ENCODE results near the gene GIGYF2. TPM values are rescaled to one million over a fixed set of nuclear protein-coding genes. Genes with fewer than 3 reads are reported as not detected.

Gene GIGYF2
- total RNA-seq, 1 experiment from 2014 or later, result 40.4 TPM

GRCh38 chr2:232672588-232672987 lies 24.5 kb upstream of the GIGYF2 start:
- CTCF ChIA-PET, result no interaction called here
- no peak for TF ChIP-seq CTCF (IDR thresholded peaks at IDR 0.05; ENCODE audit: insufficient read depth in 1 of 2, low read depth in 1 of 2, low read length in 1 of 2, severe bottlenecking in 1 of 2, unreplicated experiment in 1 of 2)
- no peaks in the 10 kb centered on the region for H3K4me1 Mint-ChIP-seq (ENCODE audit: low read depth, unreplicated experiment)

GRCh38 chr2:232674491-232674890 lies 22.6 kb upstream of the GIGYF2 start:
- peaks cover 6% of the 10 kb centered on the region for H3K36me3 Mint-ChIP-seq (ENCODE audit: insufficient read depth, unreplicated experiment)
- no peak for DNase-seq
- no peaks in the 10 kb centered on the region for H3K27me3 ChIP-seq (replicated peaks; ENCODE audit: control insufficient read depth, insufficient read depth, low read length)
- no TSS peak for BruUV-seq (replicated peaks)
- TF ChIP-seq CTCF (IDR thresholded peaks at IDR 0.05; ENCODE audit: insufficient read depth in 1 of 2, low read depth in 1 of 2, low read length in 1 of 2, severe bottlenecking in 1 of 2, unreplicated experiment in 1 of 2), result no peak
- no peaks in the 10 kb centered on the region for H3K4me1 ChIP-seq
- H3K27me3 Mint-ChIP-seq (ENCODE audit: insufficient read depth, unreplicated experiment), result peaks cover 2% of the 10 kb centered on the region
- no peaks in the 10 kb centered on the region for H3K36me3 ChIP-seq (ENCODE audit: control insufficient read depth, insufficient read depth, low read length)
- H3K4me1 Mint-ChIP-seq (ENCODE audit: low read depth, unreplicated experiment), result no peaks in the 10 kb centered on the region
- no peak overlapping the region for H3K27ac Mint-ChIP-seq (ENCODE audit: unreplicated experiment)
- POLR2A ChIA-PET, result no interaction called here
- no peak overlapping the region for H3K4me3 ChIP-seq (ENCODE audit: low read depth, low read length)
- CTCF ChIA-PET, result no interaction called here
- no peaks in the 10 kb centered on the region for H3K9me3 Mint-ChIP-seq (ENCODE audit: unreplicated experiment)
- H3K9me3 ChIP-seq, result no peaks in the 10 kb centered on the region
- intact Hi-C loops (cut with micrococcal nuclease; ENCODE audit: unreplicated experiment), result no loop called here
- no peak overlapping the region for H3K4me3 Mint-ChIP-seq (ENCODE audit: unreplicated experiment)

More at GRCh38 chr2:232672588-232672987, 24.5 kb upstream of the GIGYF2 start:
- Histone ChIP-seq H3K4me1 (no peaks in the 10 kb centered on the region), H3K9me3 (no peaks in the 10 kb centered on the region), H3K4me3 (ENCODE audit: low read depth, low read length) (no peak overlapping the region), H3K36me3 (ENCODE audit: control insufficient read depth, insufficient read depth, low read length) (no peaks in the 10 kb centered on the region), H3K27me3 (replicated peaks; ENCODE audit: control insufficient read depth, insufficient read depth, low read length) (no peaks in the 10 kb centered on the region)
- H3K4me3 Mint-ChIP-seq (ENCODE audit: unreplicated experiment), result no peak overlapping the region
- H3K27me3 Mint-ChIP-seq (ENCODE audit: insufficient read depth, unreplicated experiment), result no peaks in the 10 kb centered on the region
- H3K36me3 Mint-ChIP-seq (ENCODE audit: insufficient read depth, unreplicated experiment), result peaks cover 11% of the 10 kb centered on the region
- intact Hi-C loops (cut with micrococcal nuclease; ENCODE audit: unreplicated experiment), result no loop called here
- no peaks in the 10 kb centered on the region for H3K9me3 Mint-ChIP-seq (ENCODE audit: unreplicated experiment)
- POLR2A ChIA-PET, result no interaction called here
- H3K27ac Mint-ChIP-seq (ENCODE audit: unreplicated experiment), result no peak overlapping the region
- no TSS peak for BruUV-seq (replicated peaks)
- no peak for DNase-seq

- H3K9me3 ChIP-seq, result no peaks in the 10 kb centered on the region
- no peaks in the 10 kb centered on the region for H3K4me1 Mint-ChIP-seq (ENCODE audit: low read depth, unreplicated experiment)
- no peak overlapping the region for H3K4me3 Mint-ChIP-seq (ENCODE audit: unreplicated experiment)
- TF ChIP-seq CTCF (IDR thresholded peaks at IDR 0.05; ENCODE audit: insufficient read depth in 1 of 2, low read depth in 1 of 2, low read length in 1 of 2, severe bottlenecking in 1 of 2, unreplicated experiment in 1 of 2), result no peak
- no peaks in the 10 kb centered on the region for H3K4me1 ChIP-seq
- intact Hi-C loops (cut with micrococcal nuclease; ENCODE audit: unreplicated experiment), result no loop called here
- CTCF ChIA-PET, result no interaction called here
- peaks cover 6% of the 10 kb centered on the region for H3K36me3 Mint-ChIP-seq (ENCODE audit: insufficient read depth, unreplicated experiment)
- POLR2A ChIA-PET, result no interaction called here
- H3K9me3 Mint-ChIP-seq (ENCODE audit: unreplicated experiment), result no peaks in the 10 kb centered on the region
- H3K4me3 ChIP-seq (ENCODE audit: low read depth, low read length), result no peak overlapping the region
- no TSS peak for BruUV-seq (replicated peaks)
- no peaks in the 10 kb centered on the region for H3K36me3 ChIP-seq (ENCODE audit: control insufficient read depth, insufficient read depth, low read length)
- no peak overlapping the region for H3K27ac Mint-ChIP-seq (ENCODE audit: unreplicated experiment)
- H3K27me3 ChIP-seq (replicated peaks; ENCODE audit: control insufficient read depth, insufficient read depth, low read length), result no peaks in the 10 kb centered on the region
- DNase-seq, result no peak
- peaks cover 2% of the 10 kb centered on the region for H3K27me3 Mint-ChIP-seq (ENCODE audit: insufficient read depth, unreplicated experiment)
These were observed 21.8 kb upstream of the GIGYF2 start for GRCh38 chr2:232675381-232675780.
